ENCODE measurements around the gene THAP4.

THAP4 gene

GRCh38 chr2:241599615-241600014 lies 37.3 kb downstream of the THAP4 start:
- TF ChIP-seq CTCF (IDR thresholded peaks at IDR 0.05; ENCODE audit: control insufficient read depth, insufficient read depth, low read depth, low read length, missing control alignments), result no peak
- H3K4me3 ChIP-seq (ENCODE audit: control insufficient read depth, low read depth, low read length), result no peak overlapping the region
- DNase-seq (ENCODE audit: low read depth), result no peak

- H3K4me3 ChIP-seq (ENCODE audit: control insufficient read depth, low read depth, low read length), result no peak overlapping the region
- peak; percentile 25 for TF ChIP-seq CTCF (IDR thresholded peaks at IDR 0.05; ENCODE audit: control insufficient read depth, insufficient read depth, low read depth, low read length, missing control alignments)
- DNase-seq (ENCODE audit: low read depth), result no peak
Observed at GRCh38 chr2:241598487-241598886, 38.5 kb downstream of the THAP4 start.

GRCh38 chr2:241598061-241598460 lies 38.9 kb downstream of the THAP4 start:
- no peak overlapping the region for H3K4me3 ChIP-seq (ENCODE audit: control insufficient read depth, low read depth, low read length)
- TF ChIP-seq CTCF (IDR thresholded peaks at IDR 0.05; ENCODE audit: control insufficient read depth, insufficient read depth, low read depth, low read length, missing control alignments), result no peak
- no peak for DNase-seq (ENCODE audit: low read depth)

- TF ChIP-seq CTCF (IDR thresholded peaks at IDR 0.05; ENCODE audit: control insufficient read depth, insufficient read depth, low read depth, low read length, missing control alignments), result no peak
- no peak for DNase-seq (ENCODE audit: low read depth)
- H3K4me3 ChIP-seq (ENCODE audit: control insufficient read depth, low read depth, low read length), result no peak overlapping the region
Observed at GRCh38 chr2:241597561-241597960, 39.4 kb downstream of the THAP4 start.

- DNase-seq (ENCODE audit: low read depth), result no peak
- TF ChIP-seq CTCF (IDR thresholded peaks at IDR 0.05; ENCODE audit: control insufficient read depth, insufficient read depth, low read depth, low read length, missing control alignments), result no peak
- H3K4me3 ChIP-seq (ENCODE audit: control insufficient read depth, low read depth, low read length), result no peak overlapping the region
Observed at GRCh38 chr2:241595600-241596140, 41.3 kb downstream of the THAP4 start.

- TF ChIP-seq CTCF (IDR thresholded peaks at IDR 0.05; ENCODE audit: control insufficient read depth, insufficient read depth, low read depth, low read length, missing control alignments), result no peak
- no peak overlapping the region for H3K4me3 ChIP-seq (ENCODE audit: control insufficient read depth, low read depth, low read length)
- no peak for DNase-seq (ENCODE audit: low read depth)
Observed at GRCh38 chr2:241593271-241593670, 43.7 kb downstream of the THAP4 start.

Measured in AG09309 (cell line).